ENCODE data around the gene KPNA6.

GRCh38 chr1:32221980-32222755, 114.3 kb downstream of the KPNA6 start, which contains the start of the genes EIF3I and TMEM234:
- TF ChIP-seq, protein P1, sequence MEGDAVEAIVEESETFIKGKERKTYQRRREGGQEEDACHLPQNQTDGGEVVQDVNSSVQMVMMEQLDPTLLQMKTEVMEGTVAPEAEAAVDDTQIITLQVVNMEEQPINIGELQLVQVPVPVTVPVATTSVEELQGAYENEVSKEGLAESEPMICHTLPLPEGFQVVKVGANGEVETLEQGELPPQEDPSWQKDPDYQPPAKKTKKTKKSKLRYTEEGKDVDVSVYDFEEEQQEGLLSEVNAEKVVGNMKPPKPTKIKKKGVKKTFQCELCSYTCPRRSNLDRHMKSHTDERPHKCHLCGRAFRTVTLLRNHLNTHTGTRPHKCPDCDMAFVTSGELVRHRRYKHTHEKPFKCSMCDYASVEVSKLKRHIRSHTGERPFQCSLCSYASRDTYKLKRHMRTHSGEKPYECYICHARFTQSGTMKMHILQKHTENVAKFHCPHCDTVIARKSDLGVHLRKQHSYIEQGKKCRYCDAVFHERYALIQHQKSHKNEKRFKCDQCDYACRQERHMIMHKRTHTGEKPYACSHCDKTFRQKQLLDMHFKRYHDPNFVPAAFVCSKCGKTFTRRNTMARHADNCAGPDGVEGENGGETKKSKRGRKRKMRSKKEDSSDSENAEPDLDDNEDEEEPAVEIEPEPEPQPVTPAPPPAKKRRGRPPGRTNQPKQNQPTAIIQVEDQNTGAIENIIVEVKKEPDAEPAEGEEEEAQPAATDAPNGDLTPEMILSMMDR (IDR thresholded peaks at IDR 0.05; ENCODE audit: insufficient read depth, low read length) = no peak
- TF ChIP-seq POLR2AphosphoS5 (IDR thresholded peaks at IDR 0.05; ENCODE audit: low read depth) = peak; percentile 85
- peak; percentile 87 for TF ChIP-seq GABPA (IDR thresholded peaks at IDR 0.05; ENCODE audit: low read depth)
